GM12878 (cell line): ENCODE measurements around the gene ZNF763. TPM values are rescaled to one million over a fixed set of nuclear protein-coding genes. Genes with fewer than 3 reads are reported as not detected.

ENCODE experiments used
- BCL11A ChIP-seq: IDR thresholded peaks from 2 replicates; pipeline ENCODE4 v1.6.1; 2011; ENCODE audit warnings: low read depth, low read length
- BMI1 ChIP-seq: fragments of 450-650 bp; IDR thresholded peaks from 2 replicates; pipeline ENCODE4 v1.6.1; 2016; ENCODE audit warnings: mild to moderate bottlenecking, moderate library complexity, borderline replicate concordance
- BRCA1 ChIP-seq: IDR thresholded peaks from 2 replicates; pipeline ENCODE4 v1.6.1; 2011; ENCODE audit warnings: low read depth, low read length, improper control_type of control experiment
- CHD1 ChIP-seq: IDR thresholded peaks from 2 replicates; pipeline ENCODE4 v1.6.1; 2012; ENCODE audit warnings: low read depth, low read length, improper control_type of control experiment
- EGR1 ChIP-seq, 2 experiments: IDR thresholded peaks; 1 replicate in 1 of 2; 2 replicates in 1 of 2; pipeline ENCODE4 v1.6.1; 2011 to 2012; ENCODE audit warnings: low read depth in 2 of 2, low read length in 2 of 2, borderline replicate concordance in 1 of 2, mild to moderate bottlenecking in 1 of 2, moderate library complexity in 1 of 2
- FOXK2 ChIP-seq: fragments of 450-650 bp; IDR thresholded peaks from 2 replicates; pipeline ENCODE4 v1.6.1; 2017; ENCODE audit warnings: mild to moderate bottlenecking, moderate library complexity
- FOXM1 ChIP-seq: IDR thresholded peaks from 2 replicates; pipeline ENCODE4 v1.6.1; 2012; ENCODE audit warnings: low read depth, mild to moderate bottlenecking, inconsistent platforms, low read length, moderate library complexity
- HDAC2 ChIP-seq: fragments of 200-600 bp; sonication (generic); IDR thresholded peaks from 2 replicates; pipeline ENCODE4 v1.6.1; 2017
- KAT2A ChIP-seq: conservative IDR thresholded peaks from 2 replicates; pipeline ENCODE4 v1.6.1; 2011; ENCODE audit warnings: low read depth, low read length; ENCODE audit not compliant: control insufficient read depth
- MLLT1 ChIP-seq: fragments of 450-650 bp; IDR thresholded peaks from 2 replicates; pipeline ENCODE4 v1.6.1; 2016; ENCODE audit warnings: mild to moderate bottlenecking
- MXI1 ChIP-seq: fragments of 150-350 bp; IDR thresholded peaks from 2 replicates; pipeline ENCODE4 v1.6.1; 2011; ENCODE audit warnings: low read depth, mild to moderate bottlenecking, inconsistent platforms, low read length, improper control_type of control experiment
- MYB ChIP-seq: fragments of 150-350 bp; IDR thresholded peaks from 2 replicates; pipeline ENCODE4 v1.6.1; 2014; ENCODE audit warnings: mild to moderate bottlenecking, low read depth, low read length, borderline replicate concordance
- NFYA ChIP-seq: IDR thresholded peaks from 2 replicates; pipeline ENCODE4 v1.6.1; 2011; ENCODE audit warnings: low read depth, mild to moderate bottlenecking, low read length, improper control_type of control experiment, borderline replicate concordance
- NR2C2 ChIP-seq: IDR thresholded peaks from 2 replicates; pipeline ENCODE4 v1.6.1; 2011; ENCODE audit warnings: borderline replicate concordance, low read depth; ENCODE audit not compliant: control insufficient read depth, insufficient read length
- PAX5 ChIP-seq: IDR thresholded peaks from 2 replicates; pipeline ENCODE4 v1.6.1; 2011; ENCODE audit warnings: low read depth, low read length, borderline replicate concordance
- PAX8 ChIP-seq: fragments of 450-650 bp; IDR thresholded peaks from 2 replicates; pipeline ENCODE4 v1.6.1; 2017; ENCODE audit warnings: mild to moderate bottlenecking, moderate library complexity
- PBX3 ChIP-seq: IDR thresholded peaks from 2 replicates; pipeline ENCODE4 v1.6.1; 2011; ENCODE audit warnings: mild to moderate bottlenecking, low read depth, low read length, moderate library complexity; ENCODE audit not compliant: insufficient replicate concordance
- PML ChIP-seq: IDR thresholded peaks from 2 replicates; pipeline ENCODE4 v1.6.1; 2012; ENCODE audit warnings: low read length, inconsistent platforms
- POLR2AphosphoS2 ChIP-seq: IDR thresholded peaks from 2 replicates; pipeline ENCODE4 v1.6.1; 2011; ENCODE audit warnings: low read depth, mild to moderate bottlenecking, low read length, improper control_type of control experiment, moderate library complexity
- POU2F2 ChIP-seq: IDR thresholded peaks from 3 replicates; pipeline ENCODE4 v1.6.1; 2011; ENCODE audit warnings: low read depth, mild to moderate bottlenecking, low read length, borderline replicate concordance
- RELB ChIP-seq: fragments of 450-650 bp; IDR thresholded peaks from 2 replicates; pipeline ENCODE4 v1.6.1; 2017; ENCODE audit warnings: low read depth, mild to moderate bottlenecking, moderate library complexity
- SIN3A ChIP-seq: IDR thresholded peaks from 2 replicates; pipeline ENCODE4 v1.6.1; 2012; ENCODE audit warnings: low read depth, low read length, improper control_type of control experiment
- STAT3 ChIP-seq: IDR thresholded peaks from 2 replicates; pipeline ENCODE4 v1.6.1; 2011; ENCODE audit warnings: low read depth, low read length, improper control_type of control experiment
- TAF1 ChIP-seq: IDR thresholded peaks from 2 replicates; pipeline ENCODE4 v1.6.1; 2011; ENCODE audit warnings: mild to moderate bottlenecking, low read depth, low read length, borderline replicate concordance
- USF1 ChIP-seq: IDR thresholded peaks from 2 replicates; pipeline ENCODE4 v1.6.1; 2011; ENCODE audit warnings: borderline replicate concordance, low read depth, mild to moderate bottlenecking, moderate library complexity, mixed read lengths, low read length; ENCODE audit not compliant: insufficient read depth; ENCODE audit errors: extremely low read length
- ZNF24 ChIP-seq: fragments of 450-650 bp; IDR thresholded peaks from 2 replicates; pipeline ENCODE4 v1.6.1; 2017; ENCODE audit warnings: antibody characterized with exemption, mild to moderate bottlenecking
- polyA plus RNA-seq, 11 experiments: library from polyadenylated mRNA; depleted of rRNA in 4 of 11; unstranded in 6 of 11; stranded (reverse) in 5 of 11; fragments of >200 nt; fragmentation: Nextera tagmentation in 4 of 11; fragmentation: Illumina TruSeq in 1 of 11; extraction: Ambion mirVana in 4 of 11; extraction: Trizol in 1 of 11; gene quantifications; 1 replicate in 1 of 11; 2 replicates in 10 of 11; pipeline versions ENCODE4 v1.2.1 to v1.2.3, GENCODE V29; 2011 to 2016; ENCODE audit warnings: inconsistent platforms in 2 of 11, missing spikeins in 2 of 11, low read depth in 1 of 11
- total RNA-seq, 4 experiments: library from RNA; depleted of rRNA in 3 of 4; stranded (reverse); fragments of >200 nt in 3 of 4; fragmentation: Illumina TruSeq in 1 of 4; extraction: Trizol in 1 of 4; gene quantifications; 2 replicates each; pipeline versions ENCODE4 v1.2.1 to v1.2.3, GENCODE V29; 2013 to 2021

The ZNF763 gene
- total and polyA plus RNA-seq, 10 of the 15 experiments (the other 5 are each of a cell fraction or from before 2014, with no cell fraction given), result 0.62 to 1.8 (median 1.1) TPM

- TF ChIP-seq HDAC2 (no peak), ZNF24 (peak; percentile 79), USF1 (no peak), NFYA (no peak), NR2C2 (no peak), BRCA1 (no peak), PML (no peak), KAT2A (no peak), BMI1 (peak; percentile 85), SIN3A (0 out of 2 replicates have a peak, but pooled peaks have one; percentile 33), CHD1 (no peak), MXI1 (no peak; the same call in 1 of the 2 replicates), POU2F2 (no peak), FOXM1 (peak; percentile 67; the same call in 1 of the 2 replicates), POLR2AphosphoS2 (no peak), MLLT1 (peak; percentile 50; the same call in 1 of the 2 replicates), TAF1 (no peak), EGR1 (IDR thresholded peaks at IDR 0.05; ENCODE audit: borderline replicate concordance in 1 of 2, low read depth in 2 of 2, low read length in 2 of 2) (no peak), BCL11A (peak; percentile 43; the same call in 1 of the 2 replicates), FOXK2 (no peak), RELB (peak; percentile 89), PAX5 (peak; percentile 80; the same call in 1 of the 2 replicates), MYB (no peak), PBX3 (peak; percentile 26), STAT3 (no peak), PAX8 (peak; percentile 75; the same call in 1 of the 2 replicates)
Observed at GRCh38 chr19:12000152-12000981, 35.5 kb downstream of the ZNF763 start (continued).
